Tibial nerve (tissue), 4 donors: ENCODE results near the gene HAGH.

Source experiments
- EP300 ChIP-seq, 2 donors: sonication (generic); formaldehyde crosslinking; IDR thresholded peaks; one replicate each; pipeline ENCODE4 v1.6.1; 2017; ENCODE audit warnings: antibody characterized with exemption in 2 of 2, mild to moderate bottlenecking in 1 of 2
- POLR2A ChIP-seq, 2 donors: fragments of 450-650 bp; IDR thresholded peaks; one replicate each; pipeline ENCODE4 v1.6.1; 2017; ENCODE audit warnings: antibody characterized with exemption in 2 of 2, mild to moderate bottlenecking in 2 of 2, moderate library complexity in 2 of 2
- TF ChIP-seq, protein P1 (sequence below), 5 experiments: fragments of 200-600 bp in 3 of 5; fragments of 450-650 bp in 2 of 5; sonication (generic) in 3 of 5; IDR thresholded peaks; one replicate each; pipeline ENCODE4 v1.5.1; 2016 to 2019; ENCODE audit warnings: antibody characterized with exemption in 5 of 5, mild to moderate bottlenecking in 3 of 5, moderate library complexity in 2 of 5

DNA sequence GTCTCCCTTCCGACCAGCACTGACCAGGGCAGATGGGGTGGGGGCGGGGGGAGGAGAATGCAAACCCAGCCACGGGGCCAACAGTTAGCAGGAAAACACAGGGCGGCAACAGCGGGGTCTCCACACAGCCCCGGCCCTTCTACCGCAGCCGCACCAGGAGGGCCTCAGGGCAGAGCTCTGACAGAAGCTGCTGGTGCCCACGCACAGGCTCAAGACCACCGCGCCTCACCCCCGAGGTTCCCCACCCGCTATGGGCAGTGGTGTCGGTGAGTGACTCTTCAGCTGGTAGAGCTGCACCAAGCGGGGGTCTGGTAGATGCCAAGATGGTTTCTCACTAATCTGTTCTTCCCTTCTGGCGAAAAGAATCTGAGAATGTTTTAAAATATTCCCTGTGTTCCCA is 16.1 kb downstream of the HAGH start:
- TF ChIP-seq POLR2A (IDR thresholded peaks at IDR 0.05): no peak
- TF ChIP-seq, protein P1, sequence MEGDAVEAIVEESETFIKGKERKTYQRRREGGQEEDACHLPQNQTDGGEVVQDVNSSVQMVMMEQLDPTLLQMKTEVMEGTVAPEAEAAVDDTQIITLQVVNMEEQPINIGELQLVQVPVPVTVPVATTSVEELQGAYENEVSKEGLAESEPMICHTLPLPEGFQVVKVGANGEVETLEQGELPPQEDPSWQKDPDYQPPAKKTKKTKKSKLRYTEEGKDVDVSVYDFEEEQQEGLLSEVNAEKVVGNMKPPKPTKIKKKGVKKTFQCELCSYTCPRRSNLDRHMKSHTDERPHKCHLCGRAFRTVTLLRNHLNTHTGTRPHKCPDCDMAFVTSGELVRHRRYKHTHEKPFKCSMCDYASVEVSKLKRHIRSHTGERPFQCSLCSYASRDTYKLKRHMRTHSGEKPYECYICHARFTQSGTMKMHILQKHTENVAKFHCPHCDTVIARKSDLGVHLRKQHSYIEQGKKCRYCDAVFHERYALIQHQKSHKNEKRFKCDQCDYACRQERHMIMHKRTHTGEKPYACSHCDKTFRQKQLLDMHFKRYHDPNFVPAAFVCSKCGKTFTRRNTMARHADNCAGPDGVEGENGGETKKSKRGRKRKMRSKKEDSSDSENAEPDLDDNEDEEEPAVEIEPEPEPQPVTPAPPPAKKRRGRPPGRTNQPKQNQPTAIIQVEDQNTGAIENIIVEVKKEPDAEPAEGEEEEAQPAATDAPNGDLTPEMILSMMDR (IDR thresholded peaks at IDR 0.05): no peak
- TF ChIP-seq EP300 (IDR thresholded peaks at IDR 0.05): no peak
